CD4-positive, alpha-beta memory T cell (primary cell): Measurements from ENCODE around the gene TCF4. TPM values are rescaled to one million over a fixed set of nuclear protein-coding genes. Genes with fewer than 3 reads are reported as not detected.
A peak's percentile ranks its signal among the peaks of the same experiment; 100 is the strongest.

Experiments
- CTCF ChIA-PET: fragments of 350-600 bp; sonication (Branson Sonifier 250); formaldehyde crosslinking; loops from one replicate; lab custom pipeline; 2021; ENCODE audit warnings: inconsistent platforms; ENCODE audit not compliant: partially characterized antibody; lab: Charles Lee
- POLR2A ChIA-PET: fragments of 350-600 bp; sonication (Branson Sonifier 250); formaldehyde crosslinking; loops from one replicate; lab custom pipeline; 2021; ENCODE audit not compliant: partially characterized antibody; lab: Charles Lee
- DNase-seq, 5 donors: peaks; one replicate each; pipeline versions ENCODE4 v3.0.0 to v3.0.0-alpha.2; 2020 to 2022; ENCODE audit warnings: mixed read lengths in 1 of 5
- H3K27ac ChIP-seq: one replicate; pipeline ENCODE4 v1.7.0; 2013; ENCODE audit warnings: low read depth, low read length
- H3K27me3 ChIP-seq: 2 replicates; pipeline ENCODE4 v1.7.0; 2013; ENCODE audit warnings: mild to moderate bottlenecking, low read length, moderate library complexity; ENCODE audit not compliant: insufficient read depth
- H3K36me3 ChIP-seq: 2 replicates; pipeline ENCODE4 v1.7.0; 2013; ENCODE audit warnings: mild to moderate bottlenecking, low read length, moderate library complexity; ENCODE audit not compliant: insufficient read depth
- H3K4me1 ChIP-seq: 2 replicates; pipeline ENCODE4 v1.7.0; 2013; ENCODE audit warnings: mild to moderate bottlenecking, low read length, moderate library complexity; ENCODE audit not compliant: insufficient read depth
- H3K4me3 ChIP-seq, 2 donors: one replicate each; pipeline ENCODE4 v1.7.0; 2013; ENCODE audit warnings: low read length in 2 of 2, mild to moderate bottlenecking in 1 of 2
- H3K9me3 ChIP-seq, 2 donors: one replicate each; pipeline ENCODE4 v1.7.0; 2013; ENCODE audit warnings: low read length in 2 of 2, control low read depth in 1 of 2; ENCODE audit not compliant: control insufficient read depth in 1 of 2
- H3K27ac Mint-ChIP-seq, 7 donors: one replicate each; pipeline ENCODE4 v1.8.0; 2020 to 2021; ENCODE audit warnings: mixed read lengths in 7 of 7, mild to moderate bottlenecking in 6 of 7, inconsistent platforms in 3 of 7, moderate library complexity in 3 of 7
- H3K27me3 Mint-ChIP-seq, 2 donors: one replicate each; pipeline ENCODE4 v1.8.0; 2020 to 2021; ENCODE audit warnings: mixed read lengths in 2 of 2
- H3K36me3 Mint-ChIP-seq, 2 donors: one replicate each; pipeline ENCODE4 v1.8.0; 2020 to 2021; ENCODE audit warnings: mixed read lengths in 2 of 2, inconsistent platforms in 1 of 2, mild to moderate bottlenecking in 1 of 2
- H3K4me1 Mint-ChIP-seq, 4 donors: one replicate each; pipeline ENCODE4 v1.8.0; 2020 to 2021; ENCODE audit warnings: mixed read lengths in 4 of 4, mild to moderate bottlenecking in 1 of 4
- H3K4me3 Mint-ChIP-seq, 8 donors: one replicate each; pipeline ENCODE4 v1.8.0; 2020 to 2021; ENCODE audit warnings: mixed read lengths in 8 of 8, mild to moderate bottlenecking in 7 of 8, moderate library complexity in 6 of 8, inconsistent platforms in 3 of 8
- H3K9me3 Mint-ChIP-seq, 8 donors: one replicate each; pipeline ENCODE4 v1.8.0; 2020 to 2021; ENCODE audit warnings: mixed read lengths in 8 of 8, mild to moderate bottlenecking in 5 of 8, inconsistent platforms in 3 of 8, moderate library complexity in 1 of 8
- intact Hi-C: fragments of 100-400 bp; cut with micrococcal nuclease; formaldehyde crosslinking; loops from one replicate; pipeline ENCODE4 v1.15.1; 2023
- polyA plus RNA-seq, 2 donors: library from polyadenylated mRNA; unstranded; fragments of 300-500 nt; fragmentation: Illumina TruSeq; gene quantifications; one replicate each; pipeline ENCODE4 v1.2.3, GENCODE V29; 2021
- total RNA-seq, 2 experiments: library from RNA; stranded (reverse); gene quantifications; one replicate each; pipeline ENCODE4 v1.2.3, GENCODE V29; 2021

The TCF4 gene
- total and polyA plus RNA-seq, 4 experiments from 2014 or later, result 0.11 to 2.2 (median 0.76) TPM

GRCh38 chr18:55258088-55258487 lies 329.9 kb downstream of the TCF4 start:
- Mint-ChIP-seq H3K27me3 (no peaks in the 10 kb centered on the region), H3K9me3 (no peaks in the 10 kb centered on the region)
- no peaks in the 10 kb centered on the region for H3K4me1 ChIP-seq

GRCh38 chr18:55256929-55257289 lies 331.1 kb downstream of the TCF4 start:
- H3K9me3 Mint-ChIP-seq, result no peaks in the 10 kb centered on the region
- ChIA-PET POLR2A (no interaction called here), CTCF (no interaction called here)
- no peak overlapping the region for H3K4me3 ChIP-seq
- H3K27me3 ChIP-seq, result no peaks in the 10 kb centered on the region
- no peaks in the 10 kb centered on the region for H3K36me3 ChIP-seq
- no peak overlapping the region for H3K27ac Mint-ChIP-seq
- no peaks in the 10 kb centered on the region for H3K27me3 Mint-ChIP-seq
- H3K4me3 Mint-ChIP-seq, result no peak overlapping the region
- H3K36me3 Mint-ChIP-seq, result no peaks in the 10 kb centered on the region
- no peaks in the 10 kb centered on the region for H3K4me1 ChIP-seq
- no peaks in the 10 kb centered on the region for H3K9me3 ChIP-seq
- intact Hi-C loops, result no loop called here
- no peak overlapping the region for H3K27ac ChIP-seq
- H3K4me1 Mint-ChIP-seq, result no peaks in the 10 kb centered on the region
- no peak for DNase-seq

More at GRCh38 chr18:55258088-55258487, 329.9 kb downstream of the TCF4 start:
- H3K4me3 Mint-ChIP-seq, result no peak overlapping the region
- H3K4me1 Mint-ChIP-seq, result no peaks in the 10 kb centered on the region
- H3K4me3 ChIP-seq, result no peak overlapping the region
- DNase-seq, result no peak
- H3K9me3 ChIP-seq, result no peaks in the 10 kb centered on the region
- H3K27ac Mint-ChIP-seq, result no peak overlapping the region
- ChIA-PET POLR2A (no interaction called here), CTCF (no interaction called here)
- H3K27me3 ChIP-seq, result no peaks in the 10 kb centered on the region
- intact Hi-C loops, result no loop called here
- H3K36me3 ChIP-seq, result no peaks in the 10 kb centered on the region
- no peak overlapping the region for H3K27ac ChIP-seq
- no peaks in the 10 kb centered on the region for H3K36me3 Mint-ChIP-seq

DNA sequence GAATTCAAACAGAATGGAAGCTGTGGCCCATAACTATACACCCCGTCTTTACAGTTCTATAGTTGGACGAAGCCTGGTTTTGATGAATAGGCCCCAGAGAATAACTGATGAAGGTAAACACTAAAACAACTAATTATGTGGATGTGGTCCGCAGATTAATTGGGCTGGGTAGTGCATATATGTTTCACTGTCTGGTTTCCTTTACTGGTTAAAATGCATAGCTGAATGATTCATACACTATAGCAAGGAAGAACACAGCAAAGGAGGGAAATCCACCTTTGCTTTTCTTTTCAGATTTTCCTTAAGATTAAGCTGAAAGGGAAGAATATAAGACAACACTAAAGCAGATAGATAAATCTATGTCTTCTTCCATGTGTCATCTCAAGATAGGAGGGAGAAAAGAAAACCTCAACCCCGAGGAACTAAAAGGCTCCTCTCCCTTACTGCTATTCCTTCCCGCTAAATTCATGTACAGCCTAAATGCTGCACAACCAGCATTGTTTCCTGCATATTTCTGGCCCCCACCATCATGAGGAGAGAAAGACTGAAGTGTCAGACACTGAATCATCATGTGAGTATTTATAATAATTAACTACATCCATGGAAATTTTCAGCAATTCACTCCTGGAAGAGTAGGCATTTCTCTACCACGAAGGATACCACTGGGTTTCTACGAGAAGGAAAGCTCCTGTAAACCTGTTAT lies 331.6 kb downstream of the TCF4 start:
- Mint-ChIP-seq H3K27me3 (no peaks in the 10 kb centered on the region), H3K36me3 (no peaks in the 10 kb centered on the region), H3K4me1 (no peaks in the 10 kb centered on the region), H3K9me3 (no peaks in the 10 kb centered on the region), H3K4me3 (no peak overlapping the region), H3K27ac (no peak overlapping the region)
- Histone ChIP-seq H3K4me1 (no peaks in the 10 kb centered on the region), H3K9me3 (no peaks in the 10 kb centered on the region), H3K27me3 (no peaks in the 10 kb centered on the region), H3K27ac (no peak overlapping the region), H3K4me3 (no peak overlapping the region), H3K36me3 (no peaks in the 10 kb centered on the region)
- intact Hi-C loops, result no loop called here
- CTCF ChIA-PET, result no interaction called here
- POLR2A ChIA-PET, result no interaction called here
- no peak for DNase-seq

DNA sequence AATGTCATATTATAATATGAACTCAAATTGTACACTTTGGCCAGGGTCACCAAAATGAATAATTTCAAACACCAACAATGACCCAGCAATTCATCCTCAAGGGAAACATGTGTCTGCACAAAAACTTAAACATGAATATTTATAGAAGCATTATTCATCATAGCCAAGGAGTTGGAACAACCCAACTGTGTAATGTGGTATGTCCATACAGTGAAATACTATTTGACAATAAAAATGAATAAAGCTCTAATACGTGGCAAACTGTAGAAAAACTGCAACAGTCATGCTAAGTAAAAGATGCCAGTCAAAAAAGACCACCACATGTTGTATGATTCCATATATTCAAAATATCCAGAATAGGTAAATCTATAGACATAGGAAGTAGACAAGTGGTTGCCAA lies 334.2 kb downstream of the TCF4 start:
- no peak overlapping the region for H3K4me3 ChIP-seq
- DNase-seq, result no peak
- Mint-ChIP-seq H3K27ac (no peak overlapping the region), H3K9me3 (peaks cover 0 to 3% (median 0%) of the 10 kb centered on the region in 8 donors), H3K4me1 (no peaks in the 10 kb centered on the region), H3K27me3 (peaks cover 2 to 3% of the 10 kb centered on the region in 2 donors), H3K4me3 (no peak overlapping the region), H3K36me3 (no peaks in the 10 kb centered on the region)
- H3K9me3 ChIP-seq, result no peaks in the 10 kb centered on the region
- intact Hi-C loops, result no loop called here
- H3K4me1 ChIP-seq, result no peaks in the 10 kb centered on the region
- ChIA-PET CTCF (no interaction called here), POLR2A (no interaction called here)
- no peak overlapping the region for H3K27ac ChIP-seq
- no peaks in the 10 kb centered on the region for H3K27me3 ChIP-seq
- no peaks in the 10 kb centered on the region for H3K36me3 ChIP-seq

DNA sequence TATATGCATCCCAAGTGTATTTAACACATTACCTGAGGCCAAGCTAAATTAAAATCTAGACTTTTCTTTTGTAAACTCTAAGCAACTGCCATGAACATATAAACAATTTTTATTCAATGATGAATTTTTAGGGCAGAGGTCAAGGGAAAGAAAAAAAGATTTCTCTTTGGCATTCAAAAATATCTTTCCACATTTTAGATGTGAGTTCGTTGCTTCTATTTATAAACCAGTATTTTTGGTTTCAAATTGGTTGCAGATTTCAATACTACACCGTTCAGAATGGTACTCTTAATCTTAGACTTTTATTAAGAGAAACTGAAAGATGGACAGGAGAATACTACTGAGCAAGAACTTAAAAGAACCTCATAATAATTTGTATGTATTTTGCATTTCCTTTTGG lies 335.1 kb downstream of the TCF4 start:
- Mint-ChIP-seq H3K9me3 (peaks cover 0 to 3% (median 0%) of the 10 kb centered on the region in 8 donors), H3K4me3 (no peak overlapping the region), H3K4me1 (no peaks in the 10 kb centered on the region), H3K27me3 (peaks cover 2 to 3% of the 10 kb centered on the region in 2 donors), H3K27ac (no peak overlapping the region), H3K36me3 (no peaks in the 10 kb centered on the region)
- Histone ChIP-seq H3K9me3 (no peaks in the 10 kb centered on the region), H3K4me1 (no peaks in the 10 kb centered on the region), H3K36me3 (no peaks in the 10 kb centered on the region), H3K27ac (no peak overlapping the region), H3K27me3 (no peaks in the 10 kb centered on the region), H3K4me3 (no peak overlapping the region)
- intact Hi-C loops, result no loop called here
- DNase-seq, result no peak
- POLR2A ChIA-PET, result no interaction called here
- CTCF ChIA-PET, result no interaction called here

DNA sequence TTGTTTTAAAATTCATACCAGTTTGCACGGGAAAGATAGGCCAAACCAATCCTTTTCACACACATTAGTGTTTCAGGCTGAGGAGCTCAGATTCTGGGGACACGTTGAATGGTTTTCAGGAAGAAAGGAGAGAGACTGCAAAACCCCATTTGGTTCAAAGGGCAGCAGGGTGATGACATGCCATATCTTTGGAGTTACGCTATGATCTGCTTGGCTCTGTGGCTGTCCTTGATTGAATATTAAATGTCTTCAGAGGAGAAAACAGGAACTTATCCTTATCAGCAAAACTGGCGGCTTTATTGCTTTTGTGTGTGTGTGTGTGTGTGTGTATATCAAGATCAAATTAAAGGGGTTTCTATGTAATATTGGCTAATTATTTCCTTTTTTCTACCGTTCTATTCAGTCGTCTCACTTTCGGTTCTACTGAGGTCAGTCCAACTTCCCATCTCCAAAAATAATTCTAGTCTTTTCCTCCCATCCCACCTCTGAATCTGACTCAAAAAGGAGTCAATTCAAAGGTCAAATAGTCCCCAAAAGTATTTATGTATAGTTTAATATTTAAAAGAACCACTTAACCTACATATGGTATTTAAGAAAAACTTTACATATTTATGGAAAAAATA lies 335.8 kb downstream of the TCF4 start:
- Histone ChIP-seq H3K27ac (no peak overlapping the region), H3K27me3 (no peaks in the 10 kb centered on the region), H3K4me3 (no peak overlapping the region), H3K36me3 (no peaks in the 10 kb centered on the region), H3K9me3 (no peaks in the 10 kb centered on the region), H3K4me1 (no peaks in the 10 kb centered on the region)
- ChIA-PET POLR2A (no interaction called here), CTCF (no interaction called here)
- Mint-ChIP-seq H3K4me3 (no peak overlapping the region), H3K27ac (no peak overlapping the region), H3K36me3 (no peaks in the 10 kb centered on the region), H3K4me1 (no peaks in the 10 kb centered on the region), H3K27me3 (peaks cover 2 to 3% of the 10 kb centered on the region in 2 donors), H3K9me3 (peaks cover 0 to 4% (median 1%) of the 10 kb centered on the region in 8 donors)
- no peak for DNase-seq
- intact Hi-C loops, result no loop called here

DNA sequence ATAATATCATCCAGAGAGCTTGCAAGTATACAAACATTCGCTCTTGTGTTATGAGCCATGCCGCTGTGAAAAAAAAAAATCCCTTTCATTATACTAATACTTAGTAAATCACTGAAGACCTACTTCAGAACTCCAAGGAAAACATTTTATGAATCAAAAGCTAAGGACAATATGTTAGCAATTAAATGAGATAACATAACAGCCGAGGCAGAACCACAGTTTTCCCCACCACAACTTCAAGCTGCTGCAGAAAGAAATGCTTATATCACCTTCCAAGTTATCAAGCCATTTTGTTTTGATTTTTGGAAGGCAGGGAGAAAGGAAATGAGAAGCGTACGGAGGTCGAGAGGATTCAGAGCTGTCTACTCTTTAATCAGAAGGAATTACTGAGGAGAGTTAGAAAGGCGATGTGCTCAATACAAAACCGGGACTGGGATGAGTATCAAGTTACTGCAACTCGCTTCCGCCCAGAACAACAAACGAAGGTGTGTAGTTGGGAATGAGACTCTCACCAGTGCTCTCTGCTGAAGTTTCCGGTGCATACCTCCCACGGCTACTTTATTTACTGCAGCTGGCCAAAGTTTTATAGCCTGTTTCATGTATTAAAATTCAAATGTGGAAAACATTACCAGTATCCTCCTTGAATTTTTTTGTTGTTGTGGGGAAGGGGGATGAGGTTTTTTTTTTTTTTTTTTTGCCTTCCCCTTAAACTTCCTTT lies 336.6 kb downstream of the TCF4 start:
- H3K4me3 ChIP-seq, result no peak overlapping the region
- H3K27ac Mint-ChIP-seq, result no peak overlapping the region
- intact Hi-C loops, result no loop called here
- ChIA-PET POLR2A (no interaction called here), CTCF (interaction anchor here (0.8 kb wide), 1 partner anchor 15 kb away, joined by 3 read pairs; no protein-coding TSS in a partner anchor)
- H3K36me3 Mint-ChIP-seq, result no peaks in the 10 kb centered on the region
- no peaks in the 10 kb centered on the region for H3K36me3 ChIP-seq
- no peaks in the 10 kb centered on the region for H3K9me3 ChIP-seq
- no peaks in the 10 kb centered on the region for H3K4me1 Mint-ChIP-seq
- no peaks in the 10 kb centered on the region for H3K4me1 ChIP-seq
- H3K27me3 ChIP-seq, result no peaks in the 10 kb centered on the region
- DNase-seq, result no peak
- H3K4me3 Mint-ChIP-seq, result peak overlapping the region in 3 of 8 donors; percentile 1 to 39 (median 7)
- H3K9me3 Mint-ChIP-seq, result peaks cover 0 to 5% (median 1%) of the 10 kb centered on the region in 8 donors
- no peak overlapping the region for H3K27ac ChIP-seq
- peaks cover 2 to 3% of the 10 kb centered on the region in 2 donors for H3K27me3 Mint-ChIP-seq
